Suprapubic skin (tissue), 4 donors: ENCODE measurements around the gene MUCL3.

Source experiments
- EP300 ChIP-seq: sonication (generic); formaldehyde crosslinking; IDR thresholded peaks from one replicate; pipeline ENCODE4 v1.6.1; 2017; ENCODE audit warnings: antibody characterized with exemption
- POLR2A ChIP-seq, 2 donors: fragments of 450-650 bp; IDR thresholded peaks; one replicate each; pipeline ENCODE4 v1.6.1; 2017; ENCODE audit warnings: antibody characterized with exemption in 2 of 2, mild to moderate bottlenecking in 2 of 2, moderate library complexity in 2 of 2
- POLR2AphosphoS5 ChIP-seq, 3 donors: sonication (generic); formaldehyde crosslinking; IDR thresholded peaks; one replicate each; pipeline ENCODE4 v1.6.1; 2017; ENCODE audit warnings: antibody characterized with exemption in 3 of 3
- TF ChIP-seq, protein P1 (sequence below), 2 donors: fragments of 200-600 bp in 1 of 2; fragments of 450-650 bp in 1 of 2; sonication (generic) in 1 of 2; IDR thresholded peaks; one replicate each; pipeline ENCODE4 v1.5.1; 2016 to 2019; ENCODE audit warnings: antibody characterized with exemption in 2 of 2, mild to moderate bottlenecking in 1 of 2, moderate library complexity in 1 of 2

DNA sequence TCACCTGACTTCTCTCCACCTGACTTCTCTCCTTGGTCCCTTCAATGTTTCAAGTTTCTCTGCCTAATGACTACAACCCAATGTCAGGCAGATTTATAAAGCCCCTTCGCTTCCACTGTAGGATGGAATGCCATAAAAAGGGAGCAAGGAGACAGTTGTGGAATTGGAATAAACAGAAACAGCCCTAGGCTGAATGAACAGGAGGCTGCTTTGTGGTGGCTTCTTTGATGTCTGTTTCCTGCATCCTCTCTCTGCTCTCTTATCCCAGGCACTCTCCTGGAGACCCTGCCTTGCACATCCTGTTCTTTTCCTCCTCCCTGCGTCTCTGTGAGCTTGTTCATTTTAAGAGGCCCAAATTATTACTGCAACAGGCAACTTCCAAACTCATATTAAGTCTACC, 16.9 kb downstream of the MUCL3 start:
- TF ChIP-seq POLR2AphosphoS5 (IDR thresholded peaks at IDR 0.05) (no peak), POLR2A (IDR thresholded peaks at IDR 0.05) (no peak), EP300 (no peak)
- TF ChIP-seq, protein P1, sequence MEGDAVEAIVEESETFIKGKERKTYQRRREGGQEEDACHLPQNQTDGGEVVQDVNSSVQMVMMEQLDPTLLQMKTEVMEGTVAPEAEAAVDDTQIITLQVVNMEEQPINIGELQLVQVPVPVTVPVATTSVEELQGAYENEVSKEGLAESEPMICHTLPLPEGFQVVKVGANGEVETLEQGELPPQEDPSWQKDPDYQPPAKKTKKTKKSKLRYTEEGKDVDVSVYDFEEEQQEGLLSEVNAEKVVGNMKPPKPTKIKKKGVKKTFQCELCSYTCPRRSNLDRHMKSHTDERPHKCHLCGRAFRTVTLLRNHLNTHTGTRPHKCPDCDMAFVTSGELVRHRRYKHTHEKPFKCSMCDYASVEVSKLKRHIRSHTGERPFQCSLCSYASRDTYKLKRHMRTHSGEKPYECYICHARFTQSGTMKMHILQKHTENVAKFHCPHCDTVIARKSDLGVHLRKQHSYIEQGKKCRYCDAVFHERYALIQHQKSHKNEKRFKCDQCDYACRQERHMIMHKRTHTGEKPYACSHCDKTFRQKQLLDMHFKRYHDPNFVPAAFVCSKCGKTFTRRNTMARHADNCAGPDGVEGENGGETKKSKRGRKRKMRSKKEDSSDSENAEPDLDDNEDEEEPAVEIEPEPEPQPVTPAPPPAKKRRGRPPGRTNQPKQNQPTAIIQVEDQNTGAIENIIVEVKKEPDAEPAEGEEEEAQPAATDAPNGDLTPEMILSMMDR (IDR thresholded peaks at IDR 0.05): no peak
